Measurements from ENCODE around the gene DHH. TPM values are rescaled to one million over a fixed set of nuclear protein-coding genes. Genes with fewer than 3 reads are reported as not detected.
"Not testable (repeated sequence)": the region's sequence is repeated elsewhere in the genome, so short reads cannot be mapped to it uniquely, and the experiment has no call there.

Gene DHH
- total and polyA plus RNA-seq, 4 donors = 0.16 to 2.6 (median 0.95) TPM

DNA sequence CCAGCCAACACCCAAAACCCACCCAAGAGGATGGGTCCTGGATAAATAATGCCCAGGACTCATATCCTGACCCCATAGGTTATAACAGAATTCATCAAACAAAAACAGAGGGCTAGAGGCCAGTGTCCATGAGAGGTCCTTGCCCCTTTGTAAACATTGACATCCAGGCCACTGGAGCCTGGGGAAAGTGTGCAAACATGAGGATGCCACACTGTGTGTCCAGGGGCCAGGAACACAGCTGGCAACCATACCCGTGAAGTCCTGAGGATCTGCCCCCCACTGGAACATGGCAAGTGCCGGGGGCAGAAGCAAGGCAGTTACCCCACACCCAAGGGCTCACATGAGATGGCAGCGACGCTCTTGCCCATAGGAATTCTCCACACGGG, 29.8 kb downstream of the DHH start:
- Histone ChIP-seq H3K9me3 (ENCODE audit: control insufficient read depth in 4 of 4, insufficient read depth in 3 of 4, low read length in 3 of 4) (no peaks in the 10 kb centered on the region), H3K36me3 (ENCODE audit: control insufficient read depth in 4 of 4, insufficient read depth in 4 of 4, low read length in 4 of 4) (no peaks in the 10 kb centered on the region), H3K4me1 (ENCODE audit: control insufficient read depth in 5 of 5, insufficient read depth in 5 of 5, low read length in 5 of 5) (peaks cover 0 to 17% (median 5%) of the 10 kb centered on the region in 5 donors), H3K4me3 (no peak overlapping the region), H3K27ac (ENCODE audit: low read depth in 1 of 2, low read length in 1 of 2) (no peak overlapping the region), H3K9ac (ENCODE audit: insufficient read depth in 1 of 2, low read length in 2 of 2) (no peak overlapping the region), H3K27me3 (ENCODE audit: control insufficient read depth in 3 of 3, insufficient read depth in 3 of 3, low read length in 2 of 3) (no peaks in the 10 kb centered on the region)
- TF ChIP-seq, protein P1, sequence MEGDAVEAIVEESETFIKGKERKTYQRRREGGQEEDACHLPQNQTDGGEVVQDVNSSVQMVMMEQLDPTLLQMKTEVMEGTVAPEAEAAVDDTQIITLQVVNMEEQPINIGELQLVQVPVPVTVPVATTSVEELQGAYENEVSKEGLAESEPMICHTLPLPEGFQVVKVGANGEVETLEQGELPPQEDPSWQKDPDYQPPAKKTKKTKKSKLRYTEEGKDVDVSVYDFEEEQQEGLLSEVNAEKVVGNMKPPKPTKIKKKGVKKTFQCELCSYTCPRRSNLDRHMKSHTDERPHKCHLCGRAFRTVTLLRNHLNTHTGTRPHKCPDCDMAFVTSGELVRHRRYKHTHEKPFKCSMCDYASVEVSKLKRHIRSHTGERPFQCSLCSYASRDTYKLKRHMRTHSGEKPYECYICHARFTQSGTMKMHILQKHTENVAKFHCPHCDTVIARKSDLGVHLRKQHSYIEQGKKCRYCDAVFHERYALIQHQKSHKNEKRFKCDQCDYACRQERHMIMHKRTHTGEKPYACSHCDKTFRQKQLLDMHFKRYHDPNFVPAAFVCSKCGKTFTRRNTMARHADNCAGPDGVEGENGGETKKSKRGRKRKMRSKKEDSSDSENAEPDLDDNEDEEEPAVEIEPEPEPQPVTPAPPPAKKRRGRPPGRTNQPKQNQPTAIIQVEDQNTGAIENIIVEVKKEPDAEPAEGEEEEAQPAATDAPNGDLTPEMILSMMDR (IDR thresholded peaks at IDR 0.05; ENCODE audit: control extremely low read depth, extremely low read depth) = no peak
- DNase-seq (no peak), ATAC-seq (ENCODE audit: insufficient read depth, low FRiP score) (no peak)
- 94 to 95% methylated on average over 5 of the region's 5 CpGs for WGBS, 2 donors

DNA sequence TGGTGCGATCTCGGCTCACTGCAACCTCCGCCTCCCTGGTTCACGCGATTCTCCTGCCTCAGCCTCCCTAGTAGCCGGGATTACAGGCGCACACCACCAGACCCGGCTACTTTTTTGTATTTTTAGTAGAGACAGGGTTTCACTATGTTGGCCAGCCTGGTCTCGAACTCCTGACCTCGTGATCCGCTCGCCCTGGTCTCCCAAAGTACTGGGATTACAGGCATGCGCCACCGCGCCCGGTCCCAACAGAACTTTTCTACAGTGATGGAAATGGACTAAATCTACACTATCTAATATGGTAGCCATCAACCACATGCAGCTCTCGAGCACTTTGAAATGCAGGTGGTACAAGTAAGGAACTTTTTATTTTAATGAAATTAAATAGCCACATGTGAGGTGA, 32.7 kb downstream of the DHH start:
- peaks cover 5 to 32% (median 15%) of the 10 kb centered on the region in 5 donors for H3K4me1 ChIP-seq (ENCODE audit: control insufficient read depth in 5 of 5, insufficient read depth in 5 of 5, low read length in 5 of 5)
- not testable (repeated sequence) for H3K27ac ChIP-seq (ENCODE audit: low read depth in 1 of 2, low read length in 1 of 2); DNase-seq; H3K27me3 ChIP-seq (ENCODE audit: control insufficient read depth in 3 of 3, insufficient read depth in 3 of 3, low read length in 2 of 3); H3K9ac ChIP-seq (ENCODE audit: insufficient read depth in 1 of 2, low read length in 2 of 2); H3K36me3 ChIP-seq (ENCODE audit: control insufficient read depth in 4 of 4, insufficient read depth in 4 of 4, low read length in 4 of 4); H3K9me3 ChIP-seq (ENCODE audit: control insufficient read depth in 4 of 4, insufficient read depth in 3 of 4, low read length in 3 of 4); ATAC-seq (ENCODE audit: insufficient read depth, low FRiP score); H3K4me3 ChIP-seq
- WGBS, 2 donors = 92 to 97% methylated on average over 17 of the region's 17 CpGs

DNA sequence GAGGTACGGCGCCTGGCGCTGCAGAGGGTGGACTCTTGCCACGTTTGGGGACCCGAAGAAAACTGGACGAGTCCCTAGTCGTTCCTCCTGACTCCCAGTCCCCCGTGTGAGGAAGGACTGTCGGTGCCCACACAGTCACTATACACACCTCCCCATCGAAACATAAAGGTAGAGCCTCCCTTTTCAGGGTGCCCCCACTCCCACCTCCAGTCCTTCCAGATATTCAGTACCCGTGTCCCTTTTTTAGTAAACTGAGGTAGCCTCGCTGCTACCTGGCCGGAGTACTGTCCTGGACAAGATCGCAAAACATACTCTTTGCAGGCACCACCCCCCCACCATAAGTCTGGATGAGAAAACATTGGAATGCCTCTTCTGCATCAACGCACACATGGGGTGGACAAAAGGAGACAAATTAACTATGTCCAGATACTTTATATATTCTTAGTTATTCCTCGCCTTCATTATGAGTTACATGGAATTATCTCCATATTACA, 33.4 kb downstream of the DHH start:
- H3K4me3 ChIP-seq = peak overlapping the region; percentile 91
- peaks cover 6 to 39% (median 19%) of the 10 kb centered on the region in 5 donors for H3K4me1 ChIP-seq (ENCODE audit: control insufficient read depth in 5 of 5, insufficient read depth in 5 of 5, low read length in 5 of 5)
- DNase-seq (no peak), ATAC-seq (ENCODE audit: insufficient read depth, low FRiP score) (no peak)
- TF ChIP-seq, protein P1 (IDR thresholded peaks at IDR 0.05; ENCODE audit: control extremely low read depth, extremely low read depth) = no peak
- no peaks in the 10 kb centered on the region for H3K9me3 ChIP-seq (ENCODE audit: control insufficient read depth in 4 of 4, insufficient read depth in 3 of 4, low read length in 3 of 4)
- peak overlapping the region; percentile 26 to 67 for H3K9ac ChIP-seq (ENCODE audit: insufficient read depth in 1 of 2, low read length in 2 of 2)
- peak overlapping the region; percentile 98 to 99 for H3K27ac ChIP-seq (ENCODE audit: low read depth in 1 of 2, low read length in 1 of 2)
- 7 to 13% methylated on average over 16 of the region's 16 CpGs for WGBS, 2 donors
- peaks cover 0 to 3% (median 0%) of the 10 kb centered on the region in 4 donors for H3K36me3 ChIP-seq (ENCODE audit: control insufficient read depth in 4 of 4, insufficient read depth in 4 of 4, low read length in 4 of 4)
- H3K27me3 ChIP-seq (ENCODE audit: control insufficient read depth in 3 of 3, insufficient read depth in 3 of 3, low read length in 2 of 3) = no peaks in the 10 kb centered on the region

DNA sequence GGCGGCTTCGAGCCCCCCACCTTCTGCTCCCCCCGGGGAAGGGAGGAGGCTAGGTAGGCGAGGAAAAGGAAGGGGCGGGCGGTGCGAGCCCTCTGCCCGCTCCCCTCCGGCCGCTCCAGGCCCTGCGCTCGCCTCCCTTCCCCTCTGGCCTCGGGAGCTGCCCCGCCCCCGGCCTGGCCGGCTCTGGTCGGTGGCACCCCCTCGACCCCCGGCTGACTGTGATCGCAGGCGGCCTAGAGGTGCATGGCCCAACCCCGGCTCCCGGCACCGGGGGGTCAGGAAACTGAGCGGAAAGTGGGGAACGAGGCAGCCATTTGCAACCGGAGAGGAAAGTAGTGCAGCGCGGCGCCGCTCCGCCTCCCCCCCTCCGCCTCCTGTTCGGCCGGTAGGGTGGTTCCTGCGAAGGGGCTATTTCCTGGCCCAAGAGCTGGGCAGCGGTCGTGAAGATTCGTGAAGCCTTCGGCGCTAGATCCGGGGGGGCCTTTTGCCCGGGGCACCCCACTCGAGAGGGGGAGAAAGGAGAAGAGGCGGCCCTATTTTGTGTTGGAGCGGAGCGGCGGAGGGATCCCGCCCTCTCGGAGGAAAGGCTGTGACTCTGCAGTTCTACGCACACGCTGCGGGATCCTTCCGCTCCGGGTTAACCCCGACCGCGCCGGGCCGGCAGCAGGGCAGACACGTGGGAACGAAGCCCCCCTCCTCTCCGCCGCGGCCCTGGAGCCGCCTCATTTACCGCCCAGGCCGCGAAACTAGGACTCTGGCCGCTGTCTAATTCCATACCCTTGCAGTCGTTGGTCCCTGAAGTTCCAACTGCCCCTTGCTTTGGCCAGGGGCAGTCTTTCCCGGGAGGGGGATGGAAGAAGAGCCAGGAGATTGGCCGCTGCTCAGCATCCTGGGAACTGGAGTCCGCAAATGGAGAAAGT, 34.1 kb downstream of the DHH start, which contains the start of gene KMT2D:
TSS of gene KMT2D (minus strand) at position 558 of the 920 bp plus-strand sequence. CDS start 5,470 bp downstream, outside the sequence.
- Histone ChIP-seq H3K27ac (ENCODE audit: low read depth in 1 of 2, low read length in 1 of 2) (peak within 1 kb of the TSS; percentile 98 to 99), H3K27me3 (ENCODE audit: control insufficient read depth in 3 of 3, insufficient read depth in 3 of 3, low read length in 2 of 3) (no peaks in the 10 kb centered on the region), H3K4me1 (ENCODE audit: control insufficient read depth in 5 of 5, insufficient read depth in 5 of 5, low read length in 5 of 5) (peaks cover 10 to 46% (median 20%) of the 10 kb centered on the region in 5 donors), H3K36me3 (ENCODE audit: control insufficient read depth in 4 of 4, insufficient read depth in 4 of 4, low read length in 4 of 4) (peaks cover 0 to 3% (median 0%) of the 10 kb centered on the region in 4 donors), H3K4me3 (peak within 1 kb of the TSS; percentile 91), H3K9me3 (ENCODE audit: control insufficient read depth in 4 of 4, insufficient read depth in 3 of 4, low read length in 3 of 4) (no peaks in the 10 kb centered on the region), H3K9ac (ENCODE audit: insufficient read depth in 1 of 2, low read length in 2 of 2) (peak within 1 kb of the TSS; percentile 56 to 82)
- TF ChIP-seq, protein P1 (IDR thresholded peaks at IDR 0.05; ENCODE audit: control extremely low read depth, extremely low read depth) = no peak
- DNase-seq = peak; percentile 94 to 98 (median 96)
- WGBS, 2 donors = 0 to 1% methylated on average over 59 to 74 of the region's 74 CpGs
- peak; percentile 86 for ATAC-seq (ENCODE audit: insufficient read depth, low FRiP score)
